Stimulated activated CD8-positive, alpha-beta memory T cell treated with anti-CD3 and anti-CD28 coated beads, Interleukin-15, amount 100 ng/mL, for 4 hours (primary cell): ENCODE results near the gene PIEZO1.

ENCODE experiments used
- DNase-seq, 2 donors: peaks; one replicate each; pipeline ENCODE4 v3.0.0-alpha.2; 2020; ENCODE audit warnings: low read depth in 2 of 2

Gene PIEZO1

GRCh38 chr16:88665570-88665969 lies 119.5 kb downstream of the PIEZO1 start:
- DNase-seq = no peak
